K562 (cell line): ENCODE data around the gene LTBP1. TPM values are rescaled to one million over a fixed set of nuclear protein-coding genes. Genes with fewer than 3 reads are reported as not detected.

Source experiments
- ARID1B ChIP-seq: fragments of 450-650 bp; IDR thresholded peaks from 2 replicates; pipeline ENCODE4 v1.6.1; 2016; ENCODE audit warnings: antibody characterized with exemption, mild to moderate bottlenecking, inconsistent platforms
- C11orf30 ChIP-seq: fragments of 450-650 bp; IDR thresholded peaks from 2 replicates; pipeline ENCODE4 v1.6.1; 2016; ENCODE audit warnings: low read depth, mild to moderate bottlenecking
- ELF4 ChIP-seq: fragments of 450-650 bp; formaldehyde crosslinking; IDR thresholded peaks from 2 replicates; pipeline ENCODE4 v1.4.0; 2022; ENCODE audit warnings: missing genetic modification characterization
- EP300 ChIP-seq: IDR thresholded peaks from 2 replicates; pipeline ENCODE4 v1.6.1; 2012; ENCODE audit warnings: low read length, improper control_type of control experiment
- ERF ChIP-seq: fragments of 450-650 bp; formaldehyde crosslinking; IDR thresholded peaks from 2 replicates; pipeline ENCODE4 v1.4.0; 2020; ENCODE audit warnings: mild to moderate bottlenecking, mixed read lengths
- ETS2 ChIP-seq: IDR thresholded peaks from 2 replicates; pipeline ENCODE4 v1.6.1; 2016; ENCODE audit warnings: borderline replicate concordance, missing genetic modification characterization, mild to moderate bottlenecking, moderate library complexity, missing compliant biosample characterization; ENCODE audit not compliant: poor library complexity, severe bottlenecking
- MAZ ChIP-seq, 2 experiments: fragments of 450-650 bp in 1 of 2; sonication (generic) in 1 of 2; formaldehyde crosslinking; IDR thresholded peaks in 1 of 2; conservative IDR thresholded peaks in 1 of 2; 2 replicates each; pipeline versions ENCODE4 v1.4.0 to v1.5.0; 2020; ENCODE audit warnings: mild to moderate bottlenecking in 1 of 2, missing genetic modification reagents in 1 of 2
- MEF2D ChIP-seq: conservative IDR thresholded peaks from 2 replicates; pipeline ENCODE4 v1.6.1; 2016; ENCODE audit warnings: low read depth, missing genetic modification characterization, missing compliant biosample characterization
- MYNN ChIP-seq, 2 experiments: sonication (generic); formaldehyde crosslinking in 1 of 2; IDR thresholded peaks; 2 replicates each; pipeline versions ENCODE4 v1.5.0 to v1.6.1; 2016 to 2020; ENCODE audit warnings: antibody characterized with exemption in 1 of 2, missing genetic modification reagents in 1 of 2
- NFE2 ChIP-seq: IDR thresholded peaks from 2 replicates; pipeline ENCODE4 v1.6.1; 2014; ENCODE audit warnings: antibody characterized with exemption, low read depth
- PHB ChIP-seq: fragments of 250-450 bp; sonication (Bioruptor Pico); IDR thresholded peaks from 2 replicates; pipeline ENCODE4 v1.5.0; 2021
- TAF9B ChIP-seq: fragments of 450-650 bp; IDR thresholded peaks from 2 replicates; pipeline ENCODE4 v1.6.1; 2018; ENCODE audit warnings: mild to moderate bottlenecking; ENCODE audit not compliant: partially characterized antibody
- USF1 ChIP-seq: sonication (generic); formaldehyde crosslinking; IDR thresholded peaks from 2 replicates; pipeline ENCODE4 v1.9.0; 2022; ENCODE audit warnings: mild to moderate bottlenecking, missing genetic modification reagents
- XRCC5 ChIP-seq: fragments of 200-400 bp; formaldehyde crosslinking; IDR thresholded peaks from 2 replicates; pipeline ENCODE4 v1.6.1; 2017; ENCODE audit warnings: low read depth, mild to moderate bottlenecking, low read length
- ZNF12 ChIP-seq: sonication (generic); formaldehyde crosslinking; IDR thresholded peaks from 2 replicates; pipeline ENCODE4 v1.4.0; 2020; ENCODE audit warnings: mild to moderate bottlenecking, missing genetic modification reagents
- ZNF165 ChIP-seq: fragments of 250-450 bp; sonication (Bioruptor Pico); IDR thresholded peaks from 2 replicates; pipeline ENCODE4 v1.4.0; 2020; ENCODE audit warnings: borderline replicate concordance
- ZNF445 ChIP-seq: fragments of 250-450 bp; sonication (Bioruptor Pico); IDR thresholded peaks from 2 replicates; pipeline ENCODE4 v1.4.0; 2020; ENCODE audit warnings: low read depth, mild to moderate bottlenecking, moderate library complexity
- ZNF589 ChIP-seq: fragments of 200-800 bp; sonication (Bioruptor generic); IDR thresholded peaks from 2 replicates; pipeline ENCODE4 v1.6.1; 2016; ENCODE audit warnings: low read depth, missing genetic modification characterization, missing compliant biosample characterization
- ZNF609 ChIP-seq: sonication (generic); formaldehyde crosslinking; IDR thresholded peaks from 2 replicates; pipeline ENCODE4 v1.8.1; 2023; ENCODE audit warnings: missing genetic modification reagents, mild to moderate bottlenecking, borderline replicate concordance
- polyA plus RNA-seq, 8 experiments: library from polyadenylated mRNA; depleted of rRNA in 4 of 8; stranded (reverse) in 5 of 8; unstranded in 3 of 8; fragments of >200 nt; fragmentation: Nextera tagmentation in 2 of 8; fragmentation: Illumina TruSeq in 1 of 8; extraction: Ambion mirVana in 2 of 8; extraction: Trizol in 1 of 8; gene quantifications; 2 replicates each; pipeline versions ENCODE4 v1.2.1 to v1.2.3, GENCODE V29; 2011 to 2014; ENCODE audit warnings: inconsistent platforms in 1 of 8, missing spikeins in 1 of 8
- total RNA-seq, 7 experiments: library from RNA; depleted of rRNA in 6 of 7; stranded (reverse); fragments of >200 nt in 6 of 7; fragmentation: Illumina TruSeq in 2 of 7; extraction: Trizol in 2 of 7; gene quantifications; 2 replicates each; pipeline versions ENCODE4 v1.2.1 to v1.2.3, GENCODE V29; 2011 to 2021; ENCODE audit warnings: low replicate concordance in 1 of 7
- TF ChIP-seq, protein P1 (sequence below): fragments of 250-450 bp; sonication (Bioruptor Pico); IDR thresholded peaks from 2 replicates; pipeline ENCODE4 v1.4.0; 2020
- TF ChIP-seq, protein P2 (sequence below): fragments of 250-450 bp; sonication (Bioruptor Pico); IDR thresholded peaks from 2 replicates; pipeline ENCODE4 v1.8.0; 2021; ENCODE audit warnings: moderate library complexity, mild to moderate bottlenecking, inconsistent platforms

LTBP1 gene
- total and polyA plus RNA-seq, 9 of the 15 experiments (the other 6 are each of a cell fraction or from before 2014, with no cell fraction given), result 3.6 to 16.4 (median 8.5) TPM

DNA sequence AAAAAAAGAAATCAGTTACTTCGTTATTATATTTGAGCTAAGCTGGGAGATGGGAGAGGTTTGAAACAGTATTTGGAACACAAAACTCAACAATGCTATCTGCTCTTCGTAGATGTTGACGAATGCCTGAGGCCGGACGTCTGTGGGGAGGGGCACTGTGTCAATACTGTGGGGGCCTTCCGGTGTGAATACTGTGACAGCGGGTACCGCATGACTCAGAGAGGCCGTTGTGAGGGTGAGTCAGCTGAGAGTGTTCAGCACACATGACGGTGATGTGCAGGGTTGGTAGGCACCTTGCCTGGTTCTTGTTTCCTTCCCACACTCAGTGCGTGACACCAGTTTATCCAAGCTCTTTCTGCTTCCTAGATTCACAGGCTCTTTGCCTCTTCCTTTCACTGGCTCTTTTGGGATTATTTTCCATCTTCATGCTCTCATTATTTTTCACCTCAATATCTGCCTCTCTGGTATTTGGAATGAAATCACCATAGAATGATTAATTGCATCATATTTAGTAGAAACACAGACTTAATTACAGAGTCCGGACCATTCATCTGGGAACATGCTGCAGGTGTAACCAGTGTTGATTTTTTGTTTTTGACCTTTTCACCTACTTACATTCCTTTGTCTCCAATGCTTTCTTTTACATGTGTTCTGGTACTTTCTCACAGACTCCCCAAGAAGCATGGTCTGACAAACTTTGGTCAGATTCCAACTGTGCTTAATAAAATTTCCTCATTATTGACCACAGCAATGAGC lies 329.1 kb downstream of the LTBP1 start (continued):
- TF ChIP-seq ZNF165 (CRISPR knock-in tag) (no peak), ELF4 (no peak), MEF2D (peak; percentile 22; the same call in 1 of the 2 replicates), C11orf30 (peak; percentile 17; the same call in 1 of the 2 replicates), ERF (CRISPR knock-in tag) (no peak), ZNF589 (CRISPR knock-in tag) (peak; percentile 63), USF1 (CRISPR knock-in tag) (peak; percentile 57), ARID1B (peak; percentile 76), PHB (no peak), MAZ (CRISPR knock-in tag; conservative IDR thresholded peaks at IDR 0.05 in 1 of 2, IDR thresholded peaks at IDR 0.05 in 1 of 2) (peak in 1 of 2 experiments; percentile 56; a peak in 1 of 4 replicates), ZNF12 (CRISPR knock-in tag) (no peak), EP300 (peak; percentile 68), TAF9B (peak; percentile 29), ETS2 (tag) (no peak), MYNN (IDR thresholded peaks at IDR 0.05) (peak; percentile 35; the same call in 1 of the 2 replicates), MYNN (CRISPR knock-in tag; IDR thresholded peaks at IDR 0.05) (no peak), ZNF609 (CRISPR knock-in tag) (no peak), NFE2 (peak; percentile 61; the same call in 1 of the 2 replicates), XRCC5 (no peak), ZNF445 (no peak)
- TF ChIP-seq, protein P1, sequence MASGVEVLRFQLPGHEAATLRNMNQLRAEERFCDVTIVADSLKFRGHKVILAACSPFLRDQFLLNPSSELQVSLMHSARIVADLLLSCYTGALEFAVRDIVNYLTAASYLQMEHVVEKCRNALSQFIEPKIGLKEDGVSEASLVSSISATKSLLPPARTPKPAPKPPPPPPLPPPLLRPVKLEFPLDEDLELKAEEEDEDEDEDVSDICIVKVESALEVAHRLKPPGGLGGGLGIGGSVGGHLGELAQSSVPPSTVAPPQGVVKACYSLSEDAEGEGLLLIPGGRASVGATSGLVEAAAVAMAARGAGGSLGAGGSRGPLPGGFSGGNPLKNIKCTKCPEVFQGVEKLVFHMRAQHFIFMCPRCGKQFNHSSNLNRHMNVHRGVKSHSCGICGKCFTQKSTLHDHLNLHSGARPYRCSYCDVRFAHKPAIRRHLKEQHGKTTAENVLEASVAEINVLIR (CRISPR knock-in tag), result 0 out of 2 replicates have a peak, but pooled peaks have one; percentile 18
- TF ChIP-seq, protein P2, sequence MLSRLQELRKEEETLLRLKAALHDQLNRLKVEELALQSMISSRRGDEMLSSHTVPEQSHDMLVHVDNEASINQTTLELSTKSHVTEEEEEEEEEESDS (CRISPR knock-in tag), result no peak
